Peyer's patch (tissue), 4 donors: ENCODE data around the gene CRACR2A.

ENCODE experiments used
- CTCF ChIP-seq, 6 experiments: fragments of 450-650 bp in 4 of 6; fragments of 200-600 bp in 2 of 6; sonication (generic) in 1 of 6; IDR thresholded peaks; one replicate each; pipeline ENCODE4 v1.5.1; 2017 to 2019; ENCODE audit warnings: antibody characterized with exemption in 6 of 6, mild to moderate bottlenecking in 3 of 6, moderate library complexity in 1 of 6
- POLR2A ChIP-seq, 2 donors: fragments of 450-650 bp; IDR thresholded peaks; one replicate each; pipeline ENCODE4 v1.5.1; 2017; ENCODE audit warnings: antibody characterized with exemption in 2 of 2, mild to moderate bottlenecking in 2 of 2, moderate library complexity in 2 of 2

- TF ChIP-seq CTCF (IDR thresholded peaks at IDR 0.05) (no peak), POLR2A (IDR thresholded peaks at IDR 0.05) (no peak)
Observed at GRCh38 chr12:3772380-3772779, 19.5 kb upstream of the CRACR2A start.
